ENCODE data around the gene MED16.
"Not testable (repeated sequence)": the region's sequence is repeated elsewhere in the genome, so short reads cannot be mapped to it uniquely, and the experiment has no call there.

MED16 gene

DNA sequence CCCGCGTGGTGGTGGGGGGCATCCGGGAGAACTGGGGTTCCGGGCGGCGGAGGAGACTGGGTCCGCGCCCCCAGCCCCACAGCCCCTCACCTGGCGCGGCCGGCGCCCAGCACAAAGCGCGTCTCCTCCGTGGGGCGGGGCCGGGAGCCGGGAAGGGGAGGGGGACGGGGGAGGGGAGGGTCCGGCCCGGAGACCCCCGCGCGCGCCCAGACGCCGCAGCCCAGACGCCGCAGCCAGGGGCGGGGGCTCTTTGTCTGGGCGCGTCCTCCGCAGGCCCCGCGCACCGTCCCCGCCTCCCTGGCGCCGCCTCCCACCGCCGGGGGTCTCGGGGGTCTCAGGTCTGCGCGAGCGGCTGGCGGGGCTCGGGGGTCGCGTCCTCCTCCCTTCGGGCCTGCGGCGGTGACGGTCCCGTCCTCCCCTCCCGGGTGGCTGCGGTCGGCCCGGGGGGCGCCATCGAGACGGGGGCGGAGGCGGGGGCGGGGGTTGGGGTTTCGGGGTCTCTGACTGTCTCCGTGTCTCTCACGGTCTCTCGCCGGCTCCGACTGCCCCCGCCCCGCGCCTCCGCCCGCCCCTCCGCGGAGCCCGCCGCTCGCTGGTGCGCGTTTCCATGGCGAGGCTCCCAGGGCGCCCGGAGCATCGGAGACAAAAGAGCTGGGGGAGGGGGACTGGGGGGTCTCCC lies 71.0 kb downstream of the MED16 start, which contains the start of gene PLPPR3:
Gene PLPPR3, minus strand, starts transcription at position 131 of the 679 bp plus-strand sequence. CDS start 396 bp downstream, outside the sequence.
- no peak for DNase-seq

DNA sequence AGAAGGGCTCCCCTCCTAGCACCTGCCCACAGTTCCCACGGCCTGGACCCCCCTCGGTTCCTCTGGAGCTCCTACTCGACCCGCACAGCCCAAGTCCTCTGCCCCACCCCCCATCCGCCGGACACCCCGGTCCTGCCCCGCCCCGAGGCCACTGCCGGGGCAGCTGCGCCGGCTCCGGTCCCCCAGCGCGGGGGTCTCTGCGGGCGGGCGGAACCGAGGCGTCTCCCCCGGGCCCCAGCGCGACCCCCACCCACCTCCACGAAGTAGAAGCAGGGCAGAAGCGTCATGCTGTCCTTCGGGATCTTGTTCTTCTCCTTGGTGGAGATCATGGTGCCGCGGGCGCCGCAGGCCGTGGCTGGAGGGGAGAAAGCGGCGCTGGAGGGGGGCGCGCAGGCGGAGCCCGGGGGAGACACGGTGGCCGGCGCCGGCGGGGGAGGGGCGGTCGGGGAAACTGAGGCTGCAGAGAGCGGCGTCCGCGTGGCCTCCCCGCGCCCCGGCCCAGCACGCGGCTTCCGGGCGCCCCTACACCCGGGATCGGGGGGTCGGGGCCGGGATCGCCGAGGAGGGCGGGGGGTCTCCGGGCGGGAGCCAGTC lies 71.7 kb downstream of the MED16 start:
- DNase-seq: no peak

DNA sequence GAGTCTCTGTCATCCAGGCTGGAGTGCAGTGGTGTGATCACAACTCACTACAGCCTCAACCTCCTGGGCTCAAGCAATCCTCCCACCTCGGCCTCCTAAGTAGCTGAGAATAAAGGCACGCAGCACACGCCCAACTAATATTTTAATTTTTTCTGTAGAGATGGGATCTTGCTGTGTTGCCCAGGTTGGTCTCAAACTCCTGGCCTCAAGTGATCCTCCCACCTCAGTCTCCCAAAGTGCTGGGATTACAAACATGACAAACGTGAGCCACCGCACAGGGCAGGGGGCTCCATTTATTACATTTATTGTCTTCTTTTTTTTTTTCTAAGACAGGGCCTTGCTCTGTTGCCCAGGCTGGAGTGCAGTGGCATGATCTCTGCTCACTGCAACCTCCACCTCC lies 72.8 kb downstream of the MED16 start:
- DNase-seq: not testable (repeated sequence)
